ENCODE measurements around the gene PACRG.

- TF ChIP-seq POLR2A (IDR thresholded peaks at IDR 0.05) (no peak), CTCF (IDR thresholded peaks at IDR 0.05) (no peak), POLR2AphosphoS5 (IDR thresholded peaks at IDR 0.05) (no peak)
These were observed 590.5 kb downstream of the PACRG start for GRCh38 chr6:163318071-163318786.

All from prostate gland (tissue), 2 donors.